Neutrophil (primary cell): ENCODE measurements around the gene KRT78.

ENCODE experiments used
- H3K27ac ChIP-seq: fragments of 200-600 bp; sonication (generic); 2 replicates; pipeline ENCODE4 v1.5.1; 2016; ENCODE audit warnings: mild to moderate bottlenecking, moderate library complexity
- H3K27me3 ChIP-seq: fragments of 200-600 bp; sonication (generic); 2 replicates; pipeline ENCODE4 v1.6.0; 2016; ENCODE audit warnings: mild to moderate bottlenecking
- H3K36me3 ChIP-seq: fragments of 200-600 bp; sonication (generic); 2 replicates; pipeline ENCODE4 v1.5.1; 2017
- H3K4me1 ChIP-seq, 2 experiments: fragments of 200-600 bp in 1 of 2; sonication (generic) in 1 of 2; 1 replicate in 1 of 2; 2 replicates in 1 of 2; pipeline versions ENCODE4 v1.5.1 to v1.6.1; 2013 to 2016; ENCODE audit warnings: low read depth in 1 of 2, low read length in 1 of 2, mild to moderate bottlenecking in 1 of 2, moderate library complexity in 1 of 2; ENCODE audit not compliant: control insufficient read depth in 1 of 2, insufficient read depth in 1 of 2
- H3K4me3 ChIP-seq, 2 experiments: fragments of 200-600 bp in 1 of 2; sonication (generic) in 1 of 2; 1 replicate in 1 of 2; 2 replicates in 1 of 2; pipeline ENCODE4 v1.5.1; 2013 to 2016; ENCODE audit warnings: low read depth in 1 of 2, low read length in 1 of 2, mild to moderate bottlenecking in 1 of 2, moderate library complexity in 1 of 2
- H3K9me3 ChIP-seq: fragments of 200-600 bp; sonication (generic); 2 replicates; pipeline ENCODE4 v1.5.1; 2016
- CTCF ChIP-seq: fragments of 200-600 bp; sonication (generic); IDR thresholded peaks from 2 replicates; pipeline ENCODE4 v1.5.1; 2016; ENCODE audit warnings: antibody characterized with exemption

Gene KRT78

GRCh38 chr12:52806821-52807543 lies 41.8 kb downstream of the KRT78 start:
- H3K36me3 ChIP-seq = no peaks in the 10 kb centered on the region
- no peaks in the 10 kb centered on the region for H3K4me1 ChIP-seq
- no peak for TF ChIP-seq CTCF
- no peak overlapping the region for H3K27ac ChIP-seq
- no peak overlapping the region for H3K4me3 ChIP-seq
- H3K27me3 ChIP-seq = no peaks in the 10 kb centered on the region
- H3K9me3 ChIP-seq = no peaks in the 10 kb centered on the region

GRCh38 chr12:52806169-52806811 lies 42.5 kb downstream of the KRT78 start:
- Histone ChIP-seq H3K4me1 (no peaks in the 10 kb centered on the region), H3K4me3 (no peak overlapping the region), H3K9me3 (no peaks in the 10 kb centered on the region), H3K27me3 (no peaks in the 10 kb centered on the region), H3K36me3 (no peaks in the 10 kb centered on the region), H3K27ac (no peak overlapping the region)
- no peak for TF ChIP-seq CTCF

GRCh38 chr12:52805739-52806138 lies 43.1 kb downstream of the KRT78 start:
- H3K36me3 ChIP-seq = no peaks in the 10 kb centered on the region
- no peak overlapping the region for H3K4me3 ChIP-seq
- H3K9me3 ChIP-seq = no peaks in the 10 kb centered on the region
- no peak for TF ChIP-seq CTCF
- H3K4me1 ChIP-seq = no peaks in the 10 kb centered on the region
- H3K27me3 ChIP-seq = no peaks in the 10 kb centered on the region
- no peak overlapping the region for H3K27ac ChIP-seq

GRCh38 chr12:52805000-52805399 lies 43.8 kb downstream of the KRT78 start:
- Histone ChIP-seq H3K4me3 (no peak overlapping the region), H3K27ac (no peak overlapping the region), H3K9me3 (no peaks in the 10 kb centered on the region), H3K27me3 (no peaks in the 10 kb centered on the region), H3K4me1 (no peaks in the 10 kb centered on the region), H3K36me3 (no peaks in the 10 kb centered on the region)
- TF ChIP-seq CTCF = no peak

- no peak overlapping the region for H3K4me3 ChIP-seq
- H3K9me3 ChIP-seq = no peaks in the 10 kb centered on the region
- no peaks in the 10 kb centered on the region for H3K4me1 ChIP-seq
- no peaks in the 10 kb centered on the region for H3K36me3 ChIP-seq
- no peak overlapping the region for H3K27ac ChIP-seq
- TF ChIP-seq CTCF = no peak
- no peaks in the 10 kb centered on the region for H3K27me3 ChIP-seq
Measured at GRCh38 chr12:52802442-52802841, 46.4 kb downstream of the KRT78 start.
